KMS-11 (cell line): ENCODE results near the gene CAMK2D.

Source experiments
- H2AFZ ChIP-seq: fragments of 200-600 bp; sonication (generic); 2 replicates; pipeline ENCODE4 v1.6.1; 2016; ENCODE audit warnings: antibody characterized with exemption, mixed run types, low read depth
- H3K27ac ChIP-seq: fragments of 200-600 bp; sonication (generic); 2 replicates; pipeline ENCODE4 v1.6.1; 2016; ENCODE audit warnings: mild to moderate bottlenecking, mixed run types
- H3K27me3 ChIP-seq: fragments of 200-600 bp; sonication (generic); 2 replicates; pipeline ENCODE4 v1.6.1; 2017; ENCODE audit warnings: mild to moderate bottlenecking, low read depth, mixed run types, moderate library complexity; ENCODE audit not compliant: insufficient read depth
- H3K36me3 ChIP-seq: fragments of 200-600 bp; sonication (generic); 2 replicates; pipeline ENCODE4 v1.6.1; 2017; ENCODE audit warnings: mild to moderate bottlenecking, mixed run types; ENCODE audit not compliant: insufficient read depth
- H3K4me1 ChIP-seq: fragments of 200-600 bp; sonication (generic); 2 replicates; pipeline ENCODE4 v1.6.1; 2016; ENCODE audit warnings: mild to moderate bottlenecking, low read depth, mixed run types; ENCODE audit not compliant: poor library complexity, severe bottlenecking
- H3K4me2 ChIP-seq: fragments of 200-600 bp; sonication (generic); 2 replicates; pipeline ENCODE4 v1.7.0; 2016; ENCODE audit warnings: mild to moderate bottlenecking, mixed run types
- H3K4me3 ChIP-seq: fragments of 200-600 bp; sonication (generic); IDR thresholded peaks from 2 replicates; pipeline ENCODE4 v1.6.1; 2017; ENCODE audit warnings: low read depth, low read length, mixed read lengths; ENCODE audit not compliant: insufficient read depth
- H3K79me2 ChIP-seq: fragments of 200-600 bp; sonication (generic); 2 replicates; pipeline ENCODE4 v1.6.1; 2016; ENCODE audit warnings: low read depth, mixed run types; ENCODE audit not compliant: insufficient read depth
- H3K9ac ChIP-seq: fragments of 200-600 bp; sonication (generic); 2 replicates; pipeline ENCODE4 v1.6.1; 2016; ENCODE audit warnings: mild to moderate bottlenecking, mixed run types
- H4K20me1 ChIP-seq: fragments of 200-600 bp; sonication (generic); 2 replicates; pipeline ENCODE4 v1.6.1; 2016; ENCODE audit warnings: mild to moderate bottlenecking, mixed run types; ENCODE audit not compliant: insufficient read depth
- TF ChIP-seq, protein P1 (sequence below): fragments of 200-600 bp; sonication (generic); conservative IDR thresholded peaks from 2 replicates; pipeline ENCODE4 v1.6.1; 2017; ENCODE audit warnings: low read depth, mild to moderate bottlenecking, antibody characterized with exemption, low read length, moderate library complexity, mixed read lengths

CAMK2D gene

DNA sequence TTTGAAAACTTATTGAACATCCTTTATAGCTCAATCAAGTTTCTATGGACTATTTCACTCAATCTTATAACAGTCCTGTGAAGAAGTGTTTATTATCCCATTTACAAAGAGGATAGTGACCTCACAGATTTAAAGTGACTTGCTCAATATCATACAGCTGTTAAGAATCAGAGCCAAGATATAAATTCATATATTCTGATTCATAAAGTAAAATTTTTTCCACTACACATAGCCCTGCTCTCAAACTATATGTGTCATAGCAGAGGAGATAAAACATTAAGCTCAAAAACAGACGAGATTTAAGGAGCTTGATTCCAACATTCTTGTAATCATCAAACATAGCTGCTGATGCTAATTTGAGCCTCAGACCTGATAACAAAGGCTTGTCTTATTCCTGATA lies 226.8 kb downstream of the CAMK2D start:
- H3K4me2 ChIP-seq: no peak overlapping the region
- no peak overlapping the region for H3K4me3 ChIP-seq
- TF ChIP-seq, protein P1, sequence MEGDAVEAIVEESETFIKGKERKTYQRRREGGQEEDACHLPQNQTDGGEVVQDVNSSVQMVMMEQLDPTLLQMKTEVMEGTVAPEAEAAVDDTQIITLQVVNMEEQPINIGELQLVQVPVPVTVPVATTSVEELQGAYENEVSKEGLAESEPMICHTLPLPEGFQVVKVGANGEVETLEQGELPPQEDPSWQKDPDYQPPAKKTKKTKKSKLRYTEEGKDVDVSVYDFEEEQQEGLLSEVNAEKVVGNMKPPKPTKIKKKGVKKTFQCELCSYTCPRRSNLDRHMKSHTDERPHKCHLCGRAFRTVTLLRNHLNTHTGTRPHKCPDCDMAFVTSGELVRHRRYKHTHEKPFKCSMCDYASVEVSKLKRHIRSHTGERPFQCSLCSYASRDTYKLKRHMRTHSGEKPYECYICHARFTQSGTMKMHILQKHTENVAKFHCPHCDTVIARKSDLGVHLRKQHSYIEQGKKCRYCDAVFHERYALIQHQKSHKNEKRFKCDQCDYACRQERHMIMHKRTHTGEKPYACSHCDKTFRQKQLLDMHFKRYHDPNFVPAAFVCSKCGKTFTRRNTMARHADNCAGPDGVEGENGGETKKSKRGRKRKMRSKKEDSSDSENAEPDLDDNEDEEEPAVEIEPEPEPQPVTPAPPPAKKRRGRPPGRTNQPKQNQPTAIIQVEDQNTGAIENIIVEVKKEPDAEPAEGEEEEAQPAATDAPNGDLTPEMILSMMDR: no peak
- no peaks in the 10 kb centered on the region for H3K4me1 ChIP-seq
- H3K27me3 ChIP-seq: no peaks in the 10 kb centered on the region
- H3K27ac ChIP-seq: no peak overlapping the region
- no peaks in the 10 kb centered on the region for H4K20me1 ChIP-seq
- no peaks in the 10 kb centered on the region for H3K79me2 ChIP-seq
- no peak overlapping the region for H2AFZ ChIP-seq
- H3K9ac ChIP-seq: no peak overlapping the region
- H3K36me3 ChIP-seq: no peaks in the 10 kb centered on the region

DNA sequence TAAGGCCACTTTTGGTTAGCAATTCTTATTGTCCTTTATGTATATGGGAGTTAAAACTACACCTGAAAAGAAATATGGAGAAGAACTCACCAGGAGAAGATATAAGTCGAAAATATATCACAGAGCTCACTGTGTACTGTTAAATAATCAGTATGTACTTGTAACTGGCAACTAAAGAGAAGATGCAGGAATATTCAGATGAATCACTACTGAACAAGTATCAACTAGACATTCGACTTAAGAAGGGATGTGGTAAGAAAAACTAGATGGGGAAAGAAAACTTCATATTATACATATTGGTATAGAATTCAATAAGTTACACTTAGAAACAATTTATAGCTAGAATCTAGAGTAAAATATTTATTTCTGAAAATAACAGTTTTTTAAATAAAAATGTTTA lies 230.0 kb downstream of the CAMK2D start:
- Histone ChIP-seq H3K36me3 (no peaks in the 10 kb centered on the region), H2AFZ (no peak overlapping the region), H4K20me1 (no peaks in the 10 kb centered on the region), H3K4me1 (no peaks in the 10 kb centered on the region), H3K27me3 (no peaks in the 10 kb centered on the region), H3K4me3 (no peak overlapping the region), H3K27ac (no peak overlapping the region), H3K4me2 (no peak overlapping the region), H3K79me2 (no peaks in the 10 kb centered on the region), H3K9ac (no peak overlapping the region)
- TF ChIP-seq, protein P1: no peak

DNA sequence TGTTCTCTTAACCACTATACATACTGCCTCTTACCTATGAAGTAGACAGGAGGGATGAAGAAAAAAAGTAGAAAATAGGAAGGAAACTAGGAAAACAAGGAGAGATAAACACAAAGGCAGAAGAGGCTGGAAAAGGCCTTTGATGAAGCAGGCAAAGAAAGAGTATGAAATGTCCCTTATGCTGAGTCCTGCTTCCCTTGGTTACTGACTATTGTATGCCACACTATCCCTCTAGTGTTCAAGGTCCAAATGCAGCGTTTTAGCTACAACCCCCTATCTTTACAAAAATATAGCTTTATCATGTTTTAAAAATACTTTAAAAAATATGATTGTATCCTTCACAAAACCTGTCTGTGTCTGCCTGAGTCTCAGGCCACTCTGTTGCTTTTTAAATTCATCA lies 233.1 kb downstream of the CAMK2D start:
- H3K36me3 ChIP-seq: no peaks in the 10 kb centered on the region
- TF ChIP-seq, protein P1: no peak
- H3K4me2 ChIP-seq: no peak overlapping the region

DNA sequence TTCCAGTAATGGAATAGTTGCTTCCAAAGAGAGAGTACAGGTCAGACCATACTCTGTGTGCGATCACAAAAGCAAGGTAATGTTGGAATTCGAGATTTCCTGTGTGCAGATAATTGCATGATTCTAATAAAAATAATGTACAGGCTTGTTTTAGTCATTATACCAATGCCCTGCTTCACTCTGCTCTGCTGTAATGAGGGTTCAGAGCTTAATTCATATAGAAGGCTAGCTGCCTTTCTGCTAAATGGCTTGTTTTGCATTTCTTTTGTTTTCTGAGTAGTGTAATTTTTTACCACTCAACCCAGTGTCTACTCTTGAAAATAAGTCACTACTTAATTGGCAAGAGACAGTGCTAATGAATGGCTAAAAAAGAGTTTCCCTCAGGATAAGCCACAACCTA lies 236.0 kb downstream of the CAMK2D start:
- Histone ChIP-seq H3K79me2 (no peaks in the 10 kb centered on the region), H3K4me3 (no peak overlapping the region), H3K4me1 (peaks cover 9% of the 10 kb centered on the region), H2AFZ (no peak overlapping the region), H3K27me3 (no peaks in the 10 kb centered on the region), H3K9ac (no peak overlapping the region), H4K20me1 (no peaks in the 10 kb centered on the region), H3K27ac (no peak overlapping the region), H3K4me2 (no peak overlapping the region), H3K36me3 (no peaks in the 10 kb centered on the region)
- TF ChIP-seq, protein P1: no peak

More for the DNA sequence above, 233.1 kb downstream of the CAMK2D start:
- H4K20me1 ChIP-seq: no peaks in the 10 kb centered on the region
- no peak overlapping the region for H2AFZ ChIP-seq
- H3K27ac ChIP-seq: no peak overlapping the region
- no peaks in the 10 kb centered on the region for H3K27me3 ChIP-seq
- H3K79me2 ChIP-seq: no peaks in the 10 kb centered on the region
- H3K4me3 ChIP-seq: no peak overlapping the region
- H3K9ac ChIP-seq: no peak overlapping the region
- H3K4me1 ChIP-seq: peaks cover 9% of the 10 kb centered on the region
